ENCODE measurements around the gene SLC37A1.

DNA sequence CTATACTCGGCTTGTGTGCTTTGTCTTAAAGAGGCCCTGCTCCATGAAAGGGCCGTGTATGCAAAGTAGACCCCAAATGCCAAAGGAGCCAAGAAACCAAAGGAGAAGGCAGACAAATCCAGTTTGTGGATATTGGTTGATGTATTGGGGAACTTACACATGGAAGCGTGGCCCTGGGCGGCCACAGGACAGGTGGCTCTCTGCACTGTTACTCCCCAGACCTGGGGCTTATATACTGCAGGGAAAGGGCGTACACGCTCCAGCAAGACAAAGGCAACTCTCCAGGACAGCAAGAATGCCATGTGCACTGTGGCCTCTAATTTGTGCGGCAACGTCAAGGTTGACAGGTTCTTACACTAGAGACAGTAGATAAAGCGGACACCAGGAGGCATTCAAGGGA is 42.4 kb upstream of the SLC37A1 start:
- TF ChIP-seq, protein P1, sequence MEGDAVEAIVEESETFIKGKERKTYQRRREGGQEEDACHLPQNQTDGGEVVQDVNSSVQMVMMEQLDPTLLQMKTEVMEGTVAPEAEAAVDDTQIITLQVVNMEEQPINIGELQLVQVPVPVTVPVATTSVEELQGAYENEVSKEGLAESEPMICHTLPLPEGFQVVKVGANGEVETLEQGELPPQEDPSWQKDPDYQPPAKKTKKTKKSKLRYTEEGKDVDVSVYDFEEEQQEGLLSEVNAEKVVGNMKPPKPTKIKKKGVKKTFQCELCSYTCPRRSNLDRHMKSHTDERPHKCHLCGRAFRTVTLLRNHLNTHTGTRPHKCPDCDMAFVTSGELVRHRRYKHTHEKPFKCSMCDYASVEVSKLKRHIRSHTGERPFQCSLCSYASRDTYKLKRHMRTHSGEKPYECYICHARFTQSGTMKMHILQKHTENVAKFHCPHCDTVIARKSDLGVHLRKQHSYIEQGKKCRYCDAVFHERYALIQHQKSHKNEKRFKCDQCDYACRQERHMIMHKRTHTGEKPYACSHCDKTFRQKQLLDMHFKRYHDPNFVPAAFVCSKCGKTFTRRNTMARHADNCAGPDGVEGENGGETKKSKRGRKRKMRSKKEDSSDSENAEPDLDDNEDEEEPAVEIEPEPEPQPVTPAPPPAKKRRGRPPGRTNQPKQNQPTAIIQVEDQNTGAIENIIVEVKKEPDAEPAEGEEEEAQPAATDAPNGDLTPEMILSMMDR (conservative IDR thresholded peaks at IDR 0.05 in 1 of 2, IDR thresholded peaks at IDR 0.05 in 1 of 2; ENCODE audit: extremely low read depth in 1 of 2, insufficient read depth in 1 of 2, low read depth in 1 of 2, low read length in 2 of 2), result no peak
- TF ChIP-seq EZH2 (IDR thresholded peaks at IDR 0.05; ENCODE audit: borderline replicate concordance, low read length), result no peak
